Measurements from ENCODE around the gene LTB4R2.

Gene LTB4R2

GRCh38 chr14:24279301-24280186, 30.4 kb upstream of the LTB4R2 start:
- Histone ChIP-seq H3K36me3 (ENCODE audit: control insufficient read depth, insufficient read depth, low read length) (no peaks in the 10 kb centered on the region), H2BK120ac (ENCODE audit: low read depth, low read length) (no peak overlapping the region), H3K18ac (ENCODE audit: low read length) (no peak overlapping the region), H2BK15ac (replicated peaks; ENCODE audit: low read depth) (no peak overlapping the region), H3K56ac (ENCODE audit: low read length) (no peak overlapping the region), H3K79me1 (ENCODE audit: low read length) (no peaks in the 10 kb centered on the region), H3K4me3 (ENCODE audit: low read length) (no peak overlapping the region), H2BK5ac (ENCODE audit: low read length) (no peak overlapping the region), H3K4me2 (ENCODE audit: low read length) (no peak overlapping the region), H3K9ac (ENCODE audit: low read length) (no peak overlapping the region), H3K4me1 (ENCODE audit: control insufficient read depth, low read depth, low read length) (no peaks in the 10 kb centered on the region), H3K79me2 (ENCODE audit: control insufficient read depth, insufficient read depth, low read length) (no peaks in the 10 kb centered on the region), H2AK5ac (ENCODE audit: low read length) (no peak overlapping the region), H4K8ac (ENCODE audit: low read depth, low read length) (no peak overlapping the region), H3K23ac (ENCODE audit: low read length) (no peak overlapping the region), H3K27ac (ENCODE audit: low read depth, low read length) (no peak overlapping the region), H3K4ac (ENCODE audit: low read depth, low read length) (no peak overlapping the region), H3K27me3 (ENCODE audit: insufficient read depth, low read length, poor library complexity) (no peaks in the 10 kb centered on the region), H4K5ac (ENCODE audit: low read length) (no peak overlapping the region)
- no peak for DNase-seq
- WGBS (ENCODE audit: extremely low coverage, insufficient coverage, low lambda C conversion rate) = no CpG with 5 or more reads among the region's 11 CpGs

GRCh38 chr14:24280797-24281460, 29.0 kb upstream of the LTB4R2 start:
- H3K18ac ChIP-seq (ENCODE audit: low read length) = no peak overlapping the region
- no peak overlapping the region for H2BK5ac ChIP-seq (ENCODE audit: low read length)
- no peak overlapping the region for H3K9ac ChIP-seq (ENCODE audit: low read length)
- no peak for DNase-seq
- H2BK15ac ChIP-seq (replicated peaks; ENCODE audit: low read depth) = no peak overlapping the region
- no peaks in the 10 kb centered on the region for H3K79me2 ChIP-seq (ENCODE audit: control insufficient read depth, insufficient read depth, low read length)
- no peak overlapping the region for H3K27ac ChIP-seq (ENCODE audit: low read depth, low read length)
- no peaks in the 10 kb centered on the region for H3K79me1 ChIP-seq (ENCODE audit: low read length)
- H4K5ac ChIP-seq (ENCODE audit: low read length) = no peak overlapping the region
- no peak overlapping the region for H3K4me2 ChIP-seq (ENCODE audit: low read length)
- no peaks in the 10 kb centered on the region for H3K36me3 ChIP-seq (ENCODE audit: control insufficient read depth, insufficient read depth, low read length)
- H3K27me3 ChIP-seq (ENCODE audit: insufficient read depth, low read length, poor library complexity) = no peaks in the 10 kb centered on the region
- no peak overlapping the region for H3K56ac ChIP-seq (ENCODE audit: low read length)
- H2AK5ac ChIP-seq (ENCODE audit: low read length) = no peak overlapping the region
- no peak overlapping the region for H3K4me3 ChIP-seq (ENCODE audit: low read length)
- H3K4ac ChIP-seq (ENCODE audit: low read depth, low read length) = no peak overlapping the region
- no peak overlapping the region for H3K23ac ChIP-seq (ENCODE audit: low read length)
- no peaks in the 10 kb centered on the region for H3K4me1 ChIP-seq (ENCODE audit: control insufficient read depth, low read depth, low read length)
- H4K8ac ChIP-seq (ENCODE audit: low read depth, low read length) = no peak overlapping the region
- no peak overlapping the region for H2BK120ac ChIP-seq (ENCODE audit: low read depth, low read length)
- no CpG with 5 or more reads among the region's 6 CpGs for WGBS (ENCODE audit: extremely low coverage, insufficient coverage, low lambda C conversion rate)

GRCh38 chr14:24281636-24282035, 28.3 kb upstream of the LTB4R2 start:
- no peak overlapping the region for H3K4me2 ChIP-seq (ENCODE audit: low read length)
- H3K23ac ChIP-seq (ENCODE audit: low read length) = no peak overlapping the region
- H3K79me2 ChIP-seq (ENCODE audit: control insufficient read depth, insufficient read depth, low read length) = no peaks in the 10 kb centered on the region
- no peak overlapping the region for H3K18ac ChIP-seq (ENCODE audit: low read length)
- H3K4me3 ChIP-seq (ENCODE audit: low read length) = no peak overlapping the region
- no peak overlapping the region for H2BK5ac ChIP-seq (ENCODE audit: low read length)
- H3K4me1 ChIP-seq (ENCODE audit: control insufficient read depth, low read depth, low read length) = no peaks in the 10 kb centered on the region
- no peak overlapping the region for H4K5ac ChIP-seq (ENCODE audit: low read length)
- no peaks in the 10 kb centered on the region for H3K79me1 ChIP-seq (ENCODE audit: low read length)
- H4K8ac ChIP-seq (ENCODE audit: low read depth, low read length) = no peak overlapping the region
- H2AK5ac ChIP-seq (ENCODE audit: low read length) = no peak overlapping the region
- H3K27me3 ChIP-seq (ENCODE audit: insufficient read depth, low read length, poor library complexity) = no peaks in the 10 kb centered on the region
- H3K9ac ChIP-seq (ENCODE audit: low read length) = no peak overlapping the region
- H3K56ac ChIP-seq (ENCODE audit: low read length) = no peak overlapping the region
- H2BK120ac ChIP-seq (ENCODE audit: low read depth, low read length) = no peak overlapping the region
- H2BK15ac ChIP-seq (replicated peaks; ENCODE audit: low read depth) = no peak overlapping the region
- H3K36me3 ChIP-seq (ENCODE audit: control insufficient read depth, insufficient read depth, low read length) = no peaks in the 10 kb centered on the region
- DNase-seq = no peak
- no CpG with 5 or more reads among the region's 7 CpGs for WGBS (ENCODE audit: extremely low coverage, insufficient coverage, low lambda C conversion rate)
- H3K27ac ChIP-seq (ENCODE audit: low read depth, low read length) = no peak overlapping the region
- H3K4ac ChIP-seq (ENCODE audit: low read depth, low read length) = no peak overlapping the region

GRCh38 chr14:24282736-24283135, 27.2 kb upstream of the LTB4R2 start:
- Histone ChIP-seq H3K4me3 (ENCODE audit: low read length) (no peak overlapping the region), H4K5ac (ENCODE audit: low read length) (no peak overlapping the region), H2AK5ac (ENCODE audit: low read length) (no peak overlapping the region), H3K36me3 (ENCODE audit: control insufficient read depth, insufficient read depth, low read length) (no peaks in the 10 kb centered on the region), H2BK5ac (ENCODE audit: low read length) (no peak overlapping the region), H4K8ac (ENCODE audit: low read depth, low read length) (no peak overlapping the region), H3K27me3 (ENCODE audit: insufficient read depth, low read length, poor library complexity) (no peaks in the 10 kb centered on the region), H2BK120ac (ENCODE audit: low read depth, low read length) (no peak overlapping the region), H3K4me1 (ENCODE audit: control insufficient read depth, low read depth, low read length) (no peaks in the 10 kb centered on the region), H3K56ac (ENCODE audit: low read length) (no peak overlapping the region), H3K23ac (ENCODE audit: low read length) (no peak overlapping the region), H2BK15ac (replicated peaks; ENCODE audit: low read depth) (no peak overlapping the region), H3K4ac (ENCODE audit: low read depth, low read length) (no peak overlapping the region), H3K27ac (ENCODE audit: low read depth, low read length) (no peak overlapping the region), H3K18ac (ENCODE audit: low read length) (no peak overlapping the region), H3K79me1 (ENCODE audit: low read length) (no peaks in the 10 kb centered on the region), H3K9ac (ENCODE audit: low read length) (no peak overlapping the region), H3K4me2 (ENCODE audit: low read length) (no peak overlapping the region), H3K79me2 (ENCODE audit: control insufficient read depth, insufficient read depth, low read length) (no peaks in the 10 kb centered on the region)
- no peak for DNase-seq
- WGBS (ENCODE audit: extremely low coverage, insufficient coverage, low lambda C conversion rate) = no CpG with 5 or more reads among the region's 3 CpGs

GRCh38 chr14:24283796-24284460, 26.0 kb upstream of the LTB4R2 start:
- no peak overlapping the region for H4K5ac ChIP-seq (ENCODE audit: low read length)
- H2BK15ac ChIP-seq (replicated peaks; ENCODE audit: low read depth) = no peak overlapping the region
- H2AK5ac ChIP-seq (ENCODE audit: low read length) = no peak overlapping the region
- no peak overlapping the region for H4K8ac ChIP-seq (ENCODE audit: low read depth, low read length)
- H2BK5ac ChIP-seq (ENCODE audit: low read length) = no peak overlapping the region
- no peaks in the 10 kb centered on the region for H3K36me3 ChIP-seq (ENCODE audit: control insufficient read depth, insufficient read depth, low read length)
- H3K56ac ChIP-seq (ENCODE audit: low read length) = no peak overlapping the region
- no peak overlapping the region for H3K4ac ChIP-seq (ENCODE audit: low read depth, low read length)
- H3K18ac ChIP-seq (ENCODE audit: low read length) = no peak overlapping the region
- no peaks in the 10 kb centered on the region for H3K79me2 ChIP-seq (ENCODE audit: control insufficient read depth, insufficient read depth, low read length)
- H3K23ac ChIP-seq (ENCODE audit: low read length) = no peak overlapping the region
- H3K4me1 ChIP-seq (ENCODE audit: control insufficient read depth, low read depth, low read length) = no peaks in the 10 kb centered on the region
- no peak overlapping the region for H3K9ac ChIP-seq (ENCODE audit: low read length)
- no peak overlapping the region for H3K27ac ChIP-seq (ENCODE audit: low read depth, low read length)
- DNase-seq = no peak
- no peaks in the 10 kb centered on the region for H3K79me1 ChIP-seq (ENCODE audit: low read length)
- no peaks in the 10 kb centered on the region for H3K27me3 ChIP-seq (ENCODE audit: insufficient read depth, low read length, poor library complexity)
- H2BK120ac ChIP-seq (ENCODE audit: low read depth, low read length) = no peak overlapping the region
- no CpG with 5 or more reads among the region's 5 CpGs for WGBS (ENCODE audit: extremely low coverage, insufficient coverage, low lambda C conversion rate)
- H3K4me3 ChIP-seq (ENCODE audit: low read length) = no peak overlapping the region
- no peak overlapping the region for H3K4me2 ChIP-seq (ENCODE audit: low read length)

All from mesendoderm (in vitro differentiated cells).